ENCODE measurements around the gene RAPGEF1.

Gene RAPGEF1

DNA sequence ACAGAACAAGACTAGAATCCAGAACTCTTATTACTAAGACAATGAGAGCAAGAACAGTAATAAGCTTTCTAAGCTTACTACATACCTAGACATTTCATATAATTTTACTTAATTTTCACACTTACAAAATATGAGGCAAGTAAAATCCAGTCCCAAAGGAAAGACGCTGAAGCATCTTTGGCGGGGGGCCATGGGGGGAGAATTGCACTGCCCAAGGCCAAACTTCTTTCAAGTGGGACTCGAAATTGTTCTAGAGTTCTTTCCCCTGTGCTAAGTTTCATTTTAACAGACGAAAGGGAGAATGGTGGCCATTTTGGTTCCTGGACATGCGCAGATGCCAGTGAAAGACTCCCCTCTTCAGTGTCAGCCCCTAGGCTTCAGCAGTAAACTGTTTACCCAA lies 122.3 kb downstream of the RAPGEF1 start:
- TF ChIP-seq, protein P1, sequence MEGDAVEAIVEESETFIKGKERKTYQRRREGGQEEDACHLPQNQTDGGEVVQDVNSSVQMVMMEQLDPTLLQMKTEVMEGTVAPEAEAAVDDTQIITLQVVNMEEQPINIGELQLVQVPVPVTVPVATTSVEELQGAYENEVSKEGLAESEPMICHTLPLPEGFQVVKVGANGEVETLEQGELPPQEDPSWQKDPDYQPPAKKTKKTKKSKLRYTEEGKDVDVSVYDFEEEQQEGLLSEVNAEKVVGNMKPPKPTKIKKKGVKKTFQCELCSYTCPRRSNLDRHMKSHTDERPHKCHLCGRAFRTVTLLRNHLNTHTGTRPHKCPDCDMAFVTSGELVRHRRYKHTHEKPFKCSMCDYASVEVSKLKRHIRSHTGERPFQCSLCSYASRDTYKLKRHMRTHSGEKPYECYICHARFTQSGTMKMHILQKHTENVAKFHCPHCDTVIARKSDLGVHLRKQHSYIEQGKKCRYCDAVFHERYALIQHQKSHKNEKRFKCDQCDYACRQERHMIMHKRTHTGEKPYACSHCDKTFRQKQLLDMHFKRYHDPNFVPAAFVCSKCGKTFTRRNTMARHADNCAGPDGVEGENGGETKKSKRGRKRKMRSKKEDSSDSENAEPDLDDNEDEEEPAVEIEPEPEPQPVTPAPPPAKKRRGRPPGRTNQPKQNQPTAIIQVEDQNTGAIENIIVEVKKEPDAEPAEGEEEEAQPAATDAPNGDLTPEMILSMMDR (IDR thresholded peaks at IDR 0.05; ENCODE audit: borderline replicate concordance, insufficient read depth, low read depth, low read length) = no peak
- H3K4me3 ChIP-seq (ENCODE audit: low read depth, low read length) = no peak overlapping the region

DNA sequence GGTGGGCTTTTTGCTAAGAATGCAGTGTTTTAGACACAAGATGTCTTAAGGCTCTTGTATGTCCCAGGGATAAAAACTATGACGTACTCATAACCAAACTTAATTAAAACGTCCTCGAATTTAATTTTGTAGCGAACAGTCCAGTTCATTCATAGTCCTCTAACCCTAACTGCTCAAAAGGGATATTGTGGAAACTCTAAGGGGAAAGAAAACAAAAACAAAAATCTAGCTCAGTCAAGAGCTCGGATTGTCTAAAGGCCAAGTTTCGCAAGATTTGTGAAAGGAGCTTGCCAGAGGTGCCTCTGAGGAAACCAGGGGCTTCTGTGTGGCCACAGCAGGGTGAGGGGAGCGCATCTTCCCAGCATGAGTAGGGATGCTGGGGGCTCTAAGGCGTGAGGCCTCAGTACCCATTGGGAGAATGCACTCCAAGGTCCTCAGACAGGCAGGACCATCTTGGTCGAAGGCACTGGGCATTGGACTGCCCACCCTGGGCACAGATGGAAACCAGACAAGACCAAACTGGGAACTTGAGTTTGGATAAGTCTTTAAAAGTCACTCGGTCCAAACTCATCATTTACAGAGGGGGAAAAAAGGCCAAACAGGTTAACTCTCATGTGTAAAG lies 122.8 kb downstream of the RAPGEF1 start:
- no peak overlapping the region for H3K4me3 ChIP-seq (ENCODE audit: low read depth, low read length)
- TF ChIP-seq, protein P1 (IDR thresholded peaks at IDR 0.05; ENCODE audit: borderline replicate concordance, insufficient read depth, low read depth, low read length) = no peak

DNA sequence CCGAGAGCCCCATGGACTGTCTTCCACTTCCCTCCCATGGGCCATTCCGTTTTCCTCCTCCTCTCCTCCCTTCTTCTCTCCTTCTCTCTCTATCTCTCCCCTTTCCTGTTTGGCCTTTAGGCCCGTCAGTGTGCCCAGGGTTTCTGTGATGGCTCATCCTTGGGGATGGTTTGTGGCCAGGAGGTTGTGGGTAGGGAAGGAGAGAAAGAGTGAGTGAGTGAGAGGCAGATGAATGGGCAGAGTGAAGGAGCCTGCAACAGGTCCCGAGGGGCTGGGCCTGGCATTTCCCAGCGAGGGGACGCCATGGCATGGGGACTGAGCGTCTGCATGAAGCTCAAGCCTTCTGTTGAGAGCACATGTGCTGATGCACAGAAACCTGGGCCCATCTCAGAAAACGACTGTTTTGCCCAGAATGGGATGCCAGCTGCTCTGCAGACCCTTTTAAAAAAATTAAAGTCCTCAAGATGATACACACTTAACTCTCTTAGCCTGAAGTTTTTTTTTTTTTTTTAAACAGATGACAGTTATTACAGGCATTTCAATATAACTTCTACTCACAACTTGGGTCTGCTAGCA lies 125.4 kb downstream of the RAPGEF1 start:
- TF ChIP-seq, protein P1 (IDR thresholded peaks at IDR 0.05; ENCODE audit: borderline replicate concordance, insufficient read depth, low read depth, low read length) = no peak
- no peak overlapping the region for H3K4me3 ChIP-seq (ENCODE audit: low read depth, low read length)

DNA sequence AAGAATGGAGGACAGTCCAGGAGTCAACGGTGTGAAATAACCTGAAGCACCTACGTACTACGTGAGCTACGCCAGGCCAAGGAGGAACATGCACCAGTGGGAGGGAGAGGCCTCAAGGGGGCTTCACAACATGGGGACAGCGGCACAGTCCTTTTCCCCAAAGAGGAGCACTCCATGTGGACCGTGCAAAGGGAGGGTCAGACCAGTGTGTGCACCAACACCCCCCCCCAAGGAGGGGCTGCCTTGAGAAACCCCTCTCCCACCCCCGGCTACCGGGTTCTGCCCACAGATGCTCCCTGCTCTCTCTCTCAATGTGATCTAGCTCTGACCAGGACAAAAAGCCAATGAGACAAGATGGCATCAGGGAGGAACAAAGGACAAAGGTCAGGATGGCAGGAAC lies 126.0 kb downstream of the RAPGEF1 start:
- TF ChIP-seq, protein P1 (IDR thresholded peaks at IDR 0.05; ENCODE audit: borderline replicate concordance, insufficient read depth, low read depth, low read length) = no peak
- no peak overlapping the region for H3K4me3 ChIP-seq (ENCODE audit: low read depth, low read length)

GRCh38 chr9:131612851-131613250 lies 127.0 kb downstream of the RAPGEF1 start:
- no peak overlapping the region for H3K4me3 ChIP-seq (ENCODE audit: low read depth, low read length)
- TF ChIP-seq, protein P1 (IDR thresholded peaks at IDR 0.05; ENCODE audit: borderline replicate concordance, insufficient read depth, low read depth, low read length) = no peak

GRCh38 chr9:131611586-131612315 lies 128.1 kb downstream of the RAPGEF1 start:
- TF ChIP-seq, protein P1 (IDR thresholded peaks at IDR 0.05; ENCODE audit: borderline replicate concordance, insufficient read depth, low read depth, low read length) = no peak
- no peak overlapping the region for H3K4me3 ChIP-seq (ENCODE audit: low read depth, low read length)
